ENCODE measurements around the gene TMEM244. TPM values are rescaled to one million over a fixed set of nuclear protein-coding genes. Genes with fewer than 3 reads are reported as not detected.

The TMEM244 gene
- total RNA-seq, 3 donors from 2014 or later, result not detected

DNA sequence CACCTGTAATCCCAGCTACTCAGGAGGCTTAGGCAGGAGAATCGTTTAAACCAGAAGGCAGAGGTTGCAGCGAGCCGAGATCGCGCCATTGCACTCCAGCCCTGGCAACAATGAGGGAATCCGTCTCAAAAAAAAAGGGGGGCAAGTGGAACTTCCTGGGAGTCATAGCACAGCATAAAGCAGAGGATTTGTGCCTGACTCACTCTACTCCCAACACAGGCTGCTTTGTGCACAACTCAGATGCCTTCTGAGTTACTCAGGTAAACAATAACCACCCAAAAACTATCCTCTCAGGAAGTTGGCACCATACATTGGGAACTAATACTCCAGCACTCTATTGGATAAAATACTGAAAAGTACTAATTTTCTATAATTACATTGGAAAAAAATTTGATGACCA lies 2.5 kb upstream of the TMEM244 start:
- Histone ChIP-seq H3K9me3 (no peaks in the 10 kb centered on the region), H3K27me3 (no peaks in the 10 kb centered on the region), H3K27ac (no peak overlapping the region), H3K4me1 (no peaks in the 10 kb centered on the region), H3K36me3 (no peaks in the 10 kb centered on the region), H3K4me3 (no peak overlapping the region)
- TF ChIP-seq POLR2A (IDR thresholded peaks at IDR 0.05), result no peak
- TF ChIP-seq POLR2AphosphoS5 (IDR thresholded peaks at IDR 0.05), result no peak
- TF ChIP-seq, protein P1, sequence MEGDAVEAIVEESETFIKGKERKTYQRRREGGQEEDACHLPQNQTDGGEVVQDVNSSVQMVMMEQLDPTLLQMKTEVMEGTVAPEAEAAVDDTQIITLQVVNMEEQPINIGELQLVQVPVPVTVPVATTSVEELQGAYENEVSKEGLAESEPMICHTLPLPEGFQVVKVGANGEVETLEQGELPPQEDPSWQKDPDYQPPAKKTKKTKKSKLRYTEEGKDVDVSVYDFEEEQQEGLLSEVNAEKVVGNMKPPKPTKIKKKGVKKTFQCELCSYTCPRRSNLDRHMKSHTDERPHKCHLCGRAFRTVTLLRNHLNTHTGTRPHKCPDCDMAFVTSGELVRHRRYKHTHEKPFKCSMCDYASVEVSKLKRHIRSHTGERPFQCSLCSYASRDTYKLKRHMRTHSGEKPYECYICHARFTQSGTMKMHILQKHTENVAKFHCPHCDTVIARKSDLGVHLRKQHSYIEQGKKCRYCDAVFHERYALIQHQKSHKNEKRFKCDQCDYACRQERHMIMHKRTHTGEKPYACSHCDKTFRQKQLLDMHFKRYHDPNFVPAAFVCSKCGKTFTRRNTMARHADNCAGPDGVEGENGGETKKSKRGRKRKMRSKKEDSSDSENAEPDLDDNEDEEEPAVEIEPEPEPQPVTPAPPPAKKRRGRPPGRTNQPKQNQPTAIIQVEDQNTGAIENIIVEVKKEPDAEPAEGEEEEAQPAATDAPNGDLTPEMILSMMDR (IDR thresholded peaks at IDR 0.05), result no peak
- intact Hi-C loops (cut with DNase I; ENCODE audit: low total_unique reads), result no loop called here
- no peak for DNase-seq (ENCODE audit: low spot score in 2 of 2)

DNA sequence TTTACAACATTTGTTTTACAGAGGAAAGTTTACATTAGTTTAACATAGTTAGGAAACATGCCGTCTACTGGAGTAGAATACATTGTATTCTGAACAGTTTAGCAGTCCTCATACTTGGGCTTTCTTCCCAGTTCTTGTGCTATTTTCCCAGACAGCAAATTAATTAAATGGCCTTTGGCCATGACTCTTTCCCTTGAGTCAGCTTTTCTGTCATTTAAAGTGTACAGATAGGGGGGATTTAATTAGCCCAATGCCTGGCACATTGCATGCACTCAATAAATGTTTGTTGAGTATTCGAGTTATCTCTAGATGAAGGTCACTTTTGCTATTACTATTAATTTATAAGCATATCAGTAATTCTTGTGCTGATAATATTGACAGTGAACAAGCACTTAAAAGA lies 1.6 kb downstream of the TMEM244 start:
- no peak for DNase-seq (ENCODE audit: low spot score in 2 of 2)
- Histone ChIP-seq H3K27me3 (no peaks in the 10 kb centered on the region), H3K4me3 (no peak overlapping the region), H3K27ac (no peak overlapping the region), H3K9me3 (no peaks in the 10 kb centered on the region), H3K4me1 (no peaks in the 10 kb centered on the region), H3K36me3 (no peaks in the 10 kb centered on the region)
- TF ChIP-seq, protein P1 (IDR thresholded peaks at IDR 0.05), result no peak
- TF ChIP-seq POLR2A (IDR thresholded peaks at IDR 0.05) (no peak), POLR2AphosphoS5 (IDR thresholded peaks at IDR 0.05) (no peak)
- intact Hi-C loops (cut with DNase I; ENCODE audit: low total_unique reads), result no loop called here

DNA sequence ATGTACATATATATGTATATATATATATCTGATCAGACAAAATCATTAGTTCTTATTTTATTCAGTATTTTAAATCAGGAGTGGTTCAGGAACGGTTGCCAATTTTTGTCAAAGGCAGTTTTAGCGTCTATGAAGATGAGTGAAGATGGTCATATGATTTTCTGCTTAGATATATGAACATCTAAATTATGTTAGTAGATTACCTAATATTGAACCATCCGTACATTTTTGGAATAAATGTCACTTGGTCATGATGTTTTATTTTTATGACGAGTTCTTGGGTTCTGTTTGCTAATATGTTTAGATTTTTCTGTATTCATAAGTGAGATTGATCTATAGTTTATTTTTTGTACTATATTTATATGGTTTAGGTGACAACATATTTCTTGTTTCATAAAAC lies 3.3 kb downstream of the TMEM244 start:
- Histone ChIP-seq H3K27ac (no peak overlapping the region), H3K36me3 (no peaks in the 10 kb centered on the region), H3K4me3 (no peak overlapping the region), H3K27me3 (no peaks in the 10 kb centered on the region), H3K4me1 (no peaks in the 10 kb centered on the region), H3K9me3 (no peaks in the 10 kb centered on the region)
- intact Hi-C loops (cut with DNase I; ENCODE audit: low total_unique reads), result no loop called here
- TF ChIP-seq POLR2A (IDR thresholded peaks at IDR 0.05) (no peak), POLR2AphosphoS5 (IDR thresholded peaks at IDR 0.05) (no peak)
- TF ChIP-seq, protein P1 (IDR thresholded peaks at IDR 0.05), result no peak
- DNase-seq (ENCODE audit: low spot score in 2 of 2), result no peak

DNA sequence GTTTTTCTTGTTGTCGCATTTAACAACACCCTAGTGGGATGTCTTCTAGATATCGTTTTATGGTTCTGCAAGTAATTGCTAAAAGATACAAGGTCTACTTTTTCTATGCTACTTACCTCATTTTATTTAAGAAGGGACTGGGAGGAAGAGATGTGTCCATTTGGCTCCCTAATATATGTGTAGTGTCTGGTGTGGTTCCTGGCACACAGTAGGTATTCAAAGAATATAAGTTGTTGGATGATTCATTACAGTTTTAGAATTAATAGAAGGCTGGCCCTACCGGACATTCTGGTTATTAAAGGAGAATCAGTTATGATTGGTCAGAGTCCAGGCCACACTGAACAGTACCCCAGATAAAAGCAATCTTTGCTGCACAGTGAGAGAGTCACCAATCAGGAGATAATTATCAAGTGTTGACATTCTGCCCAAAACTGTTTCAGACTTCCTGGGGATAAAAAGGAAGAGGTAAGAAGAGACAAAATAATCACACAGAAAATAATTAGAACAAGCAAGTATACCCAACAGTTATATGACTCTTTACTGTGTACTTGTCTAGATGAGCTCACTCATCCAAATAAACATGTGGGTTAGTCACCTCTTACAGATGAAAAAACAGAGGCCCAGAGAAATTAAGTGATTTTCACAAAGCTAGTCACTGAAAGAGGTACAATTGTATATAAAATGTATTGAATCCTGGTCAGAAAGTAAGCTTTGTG lies 7.0 kb downstream of the TMEM244 start:
- no peaks in the 10 kb centered on the region for H3K9me3 ChIP-seq
- intact Hi-C loops (cut with DNase I; ENCODE audit: low total_unique reads), result no loop called here
- H3K27me3 ChIP-seq, result no peaks in the 10 kb centered on the region
- TF ChIP-seq, protein P1 (IDR thresholded peaks at IDR 0.05), result no peak
- TF ChIP-seq POLR2A (IDR thresholded peaks at IDR 0.05), result no peak
- no peak for TF ChIP-seq POLR2AphosphoS5 (IDR thresholded peaks at IDR 0.05)
- DNase-seq (ENCODE audit: low spot score in 2 of 2), result no peak
- H3K36me3 ChIP-seq, result no peaks in the 10 kb centered on the region
- H3K4me3 ChIP-seq, result no peak overlapping the region
- H3K27ac ChIP-seq, result no peak overlapping the region
- H3K4me1 ChIP-seq, result no peaks in the 10 kb centered on the region

DNA sequence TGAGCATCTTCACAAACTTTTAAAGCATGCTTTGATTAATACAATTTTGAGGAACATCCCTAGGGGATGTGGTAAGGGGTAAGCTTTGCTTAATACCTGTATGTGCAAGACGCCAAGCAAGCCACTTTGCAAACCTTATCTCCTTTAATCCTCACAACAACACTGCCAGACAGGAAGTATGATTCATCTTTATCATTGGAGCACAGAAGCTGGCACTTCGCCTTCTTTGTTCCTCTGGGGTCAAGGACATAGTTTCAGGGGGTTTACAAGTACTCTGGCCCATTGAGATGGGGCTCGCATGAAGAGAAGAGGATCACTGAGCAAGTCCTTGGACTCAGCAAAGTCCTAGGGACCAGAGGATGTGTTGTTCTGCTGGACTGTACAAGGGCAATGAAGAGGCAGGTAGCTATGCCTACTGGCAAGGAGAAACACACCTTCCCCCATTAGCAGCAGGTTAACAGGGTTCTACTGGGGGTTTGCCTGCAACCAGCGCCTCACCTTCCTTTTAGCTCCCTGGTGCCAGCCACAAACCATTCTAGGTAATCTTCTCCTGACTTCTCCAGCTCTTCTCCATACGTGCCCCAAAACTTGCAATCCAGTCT lies 8.8 kb downstream of the TMEM244 start:
- H3K4me1 ChIP-seq, result no peaks in the 10 kb centered on the region
- intact Hi-C loops (cut with DNase I; ENCODE audit: low total_unique reads), result no loop called here
- no peak overlapping the region for H3K27ac ChIP-seq
- no peaks in the 10 kb centered on the region for H3K36me3 ChIP-seq
- DNase-seq (ENCODE audit: low spot score in 2 of 2), result no peak
- no peaks in the 10 kb centered on the region for H3K9me3 ChIP-seq
- no peaks in the 10 kb centered on the region for H3K27me3 ChIP-seq
- H3K4me3 ChIP-seq, result no peak overlapping the region
- TF ChIP-seq POLR2AphosphoS5 (IDR thresholded peaks at IDR 0.05) (no peak), POLR2A (IDR thresholded peaks at IDR 0.05) (no peak)
- TF ChIP-seq, protein P1 (IDR thresholded peaks at IDR 0.05), result no peak

Data from breast epithelium (tissue), 4 donors.